ENCODE results near the gene ALK. TPM values are rescaled to one million over a fixed set of nuclear protein-coding genes. Genes with fewer than 3 reads are reported as not detected.

The ALK gene
- total RNA-seq, 4 donors from 2014 or later: 0.85 to 2.4 (median 1.8) TPM

DNA sequence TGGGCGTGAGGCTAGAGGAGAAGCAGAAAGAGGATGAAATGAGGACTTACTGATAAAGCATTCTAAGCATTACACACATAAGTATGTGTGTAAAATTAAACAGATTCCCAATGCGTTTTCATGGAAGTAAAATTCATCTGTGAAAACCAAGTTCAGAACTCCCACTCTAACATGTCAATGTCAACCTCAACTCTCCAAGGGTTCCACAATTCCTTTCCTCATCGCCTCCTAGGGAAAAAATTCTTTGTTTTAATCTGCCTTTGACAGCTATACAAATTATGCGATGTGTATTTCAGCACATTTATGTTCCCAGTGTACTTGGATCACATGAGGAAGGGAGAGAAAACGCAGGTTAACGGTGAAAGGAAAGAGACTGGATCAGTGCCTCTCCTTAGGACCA, 729.6 kb downstream of the ALK start:
- TF ChIP-seq, protein P1, sequence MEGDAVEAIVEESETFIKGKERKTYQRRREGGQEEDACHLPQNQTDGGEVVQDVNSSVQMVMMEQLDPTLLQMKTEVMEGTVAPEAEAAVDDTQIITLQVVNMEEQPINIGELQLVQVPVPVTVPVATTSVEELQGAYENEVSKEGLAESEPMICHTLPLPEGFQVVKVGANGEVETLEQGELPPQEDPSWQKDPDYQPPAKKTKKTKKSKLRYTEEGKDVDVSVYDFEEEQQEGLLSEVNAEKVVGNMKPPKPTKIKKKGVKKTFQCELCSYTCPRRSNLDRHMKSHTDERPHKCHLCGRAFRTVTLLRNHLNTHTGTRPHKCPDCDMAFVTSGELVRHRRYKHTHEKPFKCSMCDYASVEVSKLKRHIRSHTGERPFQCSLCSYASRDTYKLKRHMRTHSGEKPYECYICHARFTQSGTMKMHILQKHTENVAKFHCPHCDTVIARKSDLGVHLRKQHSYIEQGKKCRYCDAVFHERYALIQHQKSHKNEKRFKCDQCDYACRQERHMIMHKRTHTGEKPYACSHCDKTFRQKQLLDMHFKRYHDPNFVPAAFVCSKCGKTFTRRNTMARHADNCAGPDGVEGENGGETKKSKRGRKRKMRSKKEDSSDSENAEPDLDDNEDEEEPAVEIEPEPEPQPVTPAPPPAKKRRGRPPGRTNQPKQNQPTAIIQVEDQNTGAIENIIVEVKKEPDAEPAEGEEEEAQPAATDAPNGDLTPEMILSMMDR (IDR thresholded peaks at IDR 0.05; ENCODE audit: low read depth): no peak

DNA sequence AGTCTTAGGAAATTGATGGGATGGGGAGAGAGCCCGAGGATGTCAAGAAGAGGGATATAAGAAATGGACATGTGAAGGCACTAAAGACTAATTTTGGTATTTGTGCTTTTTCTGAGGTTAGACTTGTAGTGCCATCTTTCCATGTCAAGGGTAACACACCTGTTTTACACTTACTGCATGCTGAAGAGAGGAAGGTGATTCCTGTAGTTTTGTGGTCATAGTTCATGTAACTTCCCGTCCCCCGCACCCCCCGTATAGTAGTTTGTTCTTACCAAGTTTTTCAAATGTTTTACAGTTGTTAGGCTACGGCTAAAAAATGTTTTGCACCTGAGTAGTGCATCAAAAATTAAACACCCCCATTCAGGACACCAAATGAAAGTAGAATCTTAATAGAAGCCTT, 732.3 kb downstream of the ALK start:
- TF ChIP-seq, protein P1 (IDR thresholded peaks at IDR 0.05; ENCODE audit: low read depth): no peak

GRCh38 chr2:29187926-29188325, 733.5 kb downstream of the ALK start:
- TF ChIP-seq, protein P1 (IDR thresholded peaks at IDR 0.05; ENCODE audit: low read depth): no peak

GRCh38 chr2:29186817-29187216, 734.6 kb downstream of the ALK start:
- TF ChIP-seq, protein P1 (IDR thresholded peaks at IDR 0.05; ENCODE audit: low read depth): no peak

- TF ChIP-seq, protein P1 (IDR thresholded peaks at IDR 0.05; ENCODE audit: low read depth): no peak
These were observed 736.9 kb downstream of the ALK start for GRCh38 chr2:29184531-29184930.

DNA sequence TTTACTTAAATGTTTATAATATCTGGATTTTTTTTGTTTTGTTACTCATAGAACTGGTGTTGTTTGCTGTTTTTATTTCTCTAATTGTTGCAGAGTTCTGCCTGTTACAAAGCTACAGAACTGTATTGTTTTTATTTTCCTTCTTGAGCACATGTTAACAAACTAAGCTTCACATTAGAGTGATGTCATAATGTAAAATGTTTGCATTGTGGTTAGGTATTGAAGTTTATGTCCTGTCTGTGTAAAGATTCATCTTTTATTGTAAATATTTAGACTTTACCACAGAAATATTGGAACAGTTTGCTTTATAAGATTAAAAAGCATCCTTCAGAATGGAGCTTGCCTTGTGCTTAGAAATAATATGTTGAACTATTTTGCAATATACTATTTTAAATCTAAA, 738.5 kb downstream of the ALK start:
- TF ChIP-seq, protein P1 (IDR thresholded peaks at IDR 0.05; ENCODE audit: low read depth): no peak

DNA sequence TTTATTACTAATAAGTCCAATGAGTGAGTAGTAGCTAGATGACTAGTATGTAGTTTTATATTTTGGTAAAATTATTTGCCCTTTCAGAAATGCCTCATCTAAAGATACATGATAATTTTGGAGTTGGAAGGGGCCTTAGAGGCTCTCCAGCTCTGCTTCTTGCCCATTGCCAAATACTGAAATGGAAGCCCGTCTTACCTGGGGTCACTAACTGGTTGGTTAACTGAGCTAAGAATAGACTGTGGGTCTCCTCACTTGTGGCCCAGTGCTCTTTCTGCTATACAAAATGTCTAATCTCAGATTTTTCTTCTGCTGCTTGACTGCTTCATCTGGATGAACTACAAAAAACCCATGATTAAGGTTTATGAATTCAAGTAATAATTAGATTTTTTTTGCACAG, 739.1 kb downstream of the ALK start:
- TF ChIP-seq, protein P1 (IDR thresholded peaks at IDR 0.05; ENCODE audit: low read depth): no peak
